Neural cell (in vitro differentiated cells): ENCODE measurements around the gene SKA2. TPM values are rescaled to one million over a fixed set of nuclear protein-coding genes. Genes with fewer than 3 reads are reported as not detected.

ENCODE experiments used
- H2AFZ ChIP-seq: fragments of 200-600, 300-800 bp; sonication (generic), shearing (Covaris generic); 2 replicates; pipeline ENCODE4 v1.6.0; 2014; ENCODE audit warnings: low read depth, mild to moderate bottlenecking, antibody characterized with exemption, low read length, moderate library complexity
- H3F3A ChIP-seq: fragments of 200-600 bp; shearing (Covaris generic); 2 replicates; pipeline ENCODE4 v1.6.1; 2016; ENCODE audit warnings: mild to moderate bottlenecking, moderate library complexity, mixed read lengths, antibody characterized with exemption, low read length; ENCODE audit not compliant: insufficient read depth, poor library complexity, severe bottlenecking
- H3K27ac ChIP-seq: fragments of 200-600, 300-800 bp; sonication (generic), shearing (Covaris generic); 2 replicates; pipeline ENCODE4 v1.5.1; 2014; ENCODE audit warnings: mild to moderate bottlenecking, low read length, moderate library complexity
- H3K27me3 ChIP-seq: fragments of 300-800, 200-600 bp; sonication (generic), shearing (Covaris generic); 2 replicates; pipeline ENCODE4 v1.6.0; 2014; ENCODE audit warnings: mild to moderate bottlenecking, low read depth, low read length, moderate library complexity; ENCODE audit not compliant: insufficient read depth
- H3K36me3 ChIP-seq: fragments of 300-800, 200-600 bp; sonication (generic), shearing (Covaris generic); 2 replicates; pipeline ENCODE4 v1.5.1; 2014; ENCODE audit warnings: mild to moderate bottlenecking, antibody characterized with exemption, low read length, moderate library complexity; ENCODE audit not compliant: insufficient read depth
- H3K4me2 ChIP-seq: fragments of 300-800, 200-600 bp; sonication (generic), shearing (Covaris generic); 2 replicates; pipeline ENCODE4 v1.6.0; 2014; ENCODE audit warnings: mild to moderate bottlenecking, low read length
- H3K4me3 ChIP-seq: fragments of 300-800, 200-600 bp; sonication (generic), shearing (Covaris generic); 2 replicates; pipeline ENCODE4 v1.5.1; 2014; ENCODE audit warnings: mild to moderate bottlenecking, low read length, moderate library complexity
- H3K79me2 ChIP-seq: fragments of 200-600 bp; shearing (Covaris generic); replicated peaks from 2 replicates; pipeline ENCODE4 v1.6.0; 2014; ENCODE audit warnings: mild to moderate bottlenecking, low read length, moderate library complexity; ENCODE audit not compliant: insufficient read depth
- H3K9ac ChIP-seq: fragments of 300-800, 200-600 bp; sonication (generic), shearing (Covaris generic); 2 replicates; pipeline ENCODE4 v1.6.1; 2016; ENCODE audit warnings: mild to moderate bottlenecking, low read length, mixed read lengths
- H3K9me2 ChIP-seq: fragments of 200-600 bp; shearing (Covaris generic); 2 replicates; pipeline ENCODE4 v1.6.1; 2016; ENCODE audit warnings: mild to moderate bottlenecking, low read length, mixed read lengths; ENCODE audit not compliant: insufficient read depth
- H3K9me3 ChIP-seq: fragments of 200-600, 300-800 bp; sonication (generic), shearing (Covaris generic); 2 replicates; pipeline ENCODE4 v1.6.1; 2016; ENCODE audit warnings: mild to moderate bottlenecking, mixed run types, low read length, moderate library complexity, mixed read lengths
- H4K20me1 ChIP-seq: fragments of 200-600 bp; shearing (Covaris generic); 2 replicates; pipeline ENCODE4 v1.6.1; 2016; ENCODE audit warnings: mild to moderate bottlenecking, mixed run types; ENCODE audit not compliant: insufficient read depth
- CTCF ChIP-seq: fragments of 450-650 bp; IDR thresholded peaks from 2 replicates; pipeline ENCODE4 v1.5.1; 2014; ENCODE audit warnings: antibody characterized with exemption, mild to moderate bottlenecking, moderate library complexity; ENCODE audit not compliant: poor library complexity, severe bottlenecking
- EP300 ChIP-seq: fragments of 450-650 bp; conservative IDR thresholded peaks from 2 replicates; pipeline ENCODE4 v1.6.1; 2014; ENCODE audit warnings: antibody characterized with exemption, mild to moderate bottlenecking, moderate library complexity; ENCODE audit not compliant: poor library complexity, severe bottlenecking
- EZH2 ChIP-seq: fragments of 200-600, 300-800 bp; shearing (Covaris generic), sonication (generic); IDR thresholded peaks from 2 replicates; pipeline ENCODE4 v1.6.1; 2014; ENCODE audit warnings: antibody characterized with exemption, low read length, borderline replicate concordance, mild to moderate bottlenecking; ENCODE audit not compliant: insufficient read depth, poor library complexity, severe bottlenecking
- MXI1 ChIP-seq: fragments of 450-650 bp; conservative IDR thresholded peaks from 2 replicates; pipeline ENCODE4 v1.6.1; 2014; ENCODE audit warnings: antibody characterized with exemption, mild to moderate bottlenecking; ENCODE audit not compliant: poor library complexity, severe bottlenecking
- POLR2AphosphoS5 ChIP-seq: IDR thresholded peaks from 2 replicates; pipeline ENCODE4 v1.6.1; 2012
- RAD21 ChIP-seq: fragments of 450-650 bp; conservative IDR thresholded peaks from 2 replicates; pipeline ENCODE4 v1.6.1; 2014; ENCODE audit warnings: antibody characterized with exemption, mild to moderate bottlenecking, moderate library complexity
- SMC3 ChIP-seq: fragments of 450-650 bp; conservative IDR thresholded peaks from 2 replicates; pipeline ENCODE4 v1.6.1; 2014; ENCODE audit warnings: antibody characterized with exemption, mild to moderate bottlenecking, moderate library complexity; ENCODE audit not compliant: poor library complexity
- TAF1 ChIP-seq: IDR thresholded peaks from 2 replicates; pipeline ENCODE4 v1.6.1; 2012; ENCODE audit warnings: low read depth
- polyA plus RNA-seq: library from polyadenylated mRNA; depleted of rRNA; stranded (reverse); fragments of >200 nt; gene quantifications from 2 replicates; pipeline ENCODE4 v1.2.3, GENCODE V29; 2014
- TF ChIP-seq, protein P1 (sequence below): IDR thresholded peaks from 2 replicates; pipeline ENCODE4 v1.6.1; 2012; ENCODE audit warnings: borderline replicate concordance

Gene SKA2
- polyA plus RNA-seq, 1 donor from 2014 or later = 336 TPM

DNA sequence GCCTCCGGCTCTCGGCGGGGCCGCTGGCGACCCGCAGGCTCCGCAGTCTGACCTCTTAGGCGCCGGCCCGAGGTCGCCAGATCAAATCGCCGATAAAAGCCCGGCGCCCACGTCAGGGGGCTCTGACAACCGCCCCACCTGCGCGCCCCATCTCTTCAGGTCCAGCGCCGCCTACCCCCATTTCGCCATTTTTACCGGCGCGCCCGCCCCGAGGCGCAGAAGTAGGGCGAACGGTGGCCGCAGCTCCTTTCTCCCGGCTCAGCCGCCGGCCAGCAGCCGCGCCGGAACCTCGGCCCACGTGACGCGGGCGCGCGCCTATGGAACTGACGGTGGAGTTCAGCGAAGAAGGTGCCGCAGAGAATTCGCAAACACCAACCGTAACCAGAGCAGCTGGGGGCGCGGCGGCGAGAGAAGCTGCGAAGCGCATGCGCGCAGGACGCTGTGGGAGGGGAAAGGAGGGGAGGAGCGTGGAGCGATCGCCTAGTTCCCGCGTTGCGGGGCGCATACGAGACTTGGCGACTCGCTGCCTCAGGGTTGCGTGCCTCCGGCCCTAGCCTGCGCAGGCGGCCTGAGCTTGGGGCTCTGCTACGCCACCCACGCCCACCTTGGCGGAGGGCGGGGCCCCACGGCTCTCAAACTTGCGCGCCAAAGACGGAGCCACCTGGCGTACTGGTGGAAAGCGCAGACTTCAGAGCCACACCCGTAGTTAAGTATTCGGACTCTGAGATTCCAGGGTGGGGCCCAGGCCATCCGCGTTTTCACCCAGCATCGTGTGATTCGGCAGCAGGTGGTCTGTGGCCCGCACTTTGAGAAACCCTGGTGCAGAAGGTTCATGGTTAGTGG lies 48.3 kb downstream of the SKA2 start, which contains the start of gene TRIM37:
Gene TRIM37, minus strand, starts transcription at position 418 of the 843 bp plus-strand sequence. CDS start 419 bp downstream, outside the sequence.
- Histone ChIP-seq H3K79me2 (peaks cover 21% of the 10 kb centered on the region), H3K9me2 (no peaks in the 10 kb centered on the region)
- TF ChIP-seq, protein P1, sequence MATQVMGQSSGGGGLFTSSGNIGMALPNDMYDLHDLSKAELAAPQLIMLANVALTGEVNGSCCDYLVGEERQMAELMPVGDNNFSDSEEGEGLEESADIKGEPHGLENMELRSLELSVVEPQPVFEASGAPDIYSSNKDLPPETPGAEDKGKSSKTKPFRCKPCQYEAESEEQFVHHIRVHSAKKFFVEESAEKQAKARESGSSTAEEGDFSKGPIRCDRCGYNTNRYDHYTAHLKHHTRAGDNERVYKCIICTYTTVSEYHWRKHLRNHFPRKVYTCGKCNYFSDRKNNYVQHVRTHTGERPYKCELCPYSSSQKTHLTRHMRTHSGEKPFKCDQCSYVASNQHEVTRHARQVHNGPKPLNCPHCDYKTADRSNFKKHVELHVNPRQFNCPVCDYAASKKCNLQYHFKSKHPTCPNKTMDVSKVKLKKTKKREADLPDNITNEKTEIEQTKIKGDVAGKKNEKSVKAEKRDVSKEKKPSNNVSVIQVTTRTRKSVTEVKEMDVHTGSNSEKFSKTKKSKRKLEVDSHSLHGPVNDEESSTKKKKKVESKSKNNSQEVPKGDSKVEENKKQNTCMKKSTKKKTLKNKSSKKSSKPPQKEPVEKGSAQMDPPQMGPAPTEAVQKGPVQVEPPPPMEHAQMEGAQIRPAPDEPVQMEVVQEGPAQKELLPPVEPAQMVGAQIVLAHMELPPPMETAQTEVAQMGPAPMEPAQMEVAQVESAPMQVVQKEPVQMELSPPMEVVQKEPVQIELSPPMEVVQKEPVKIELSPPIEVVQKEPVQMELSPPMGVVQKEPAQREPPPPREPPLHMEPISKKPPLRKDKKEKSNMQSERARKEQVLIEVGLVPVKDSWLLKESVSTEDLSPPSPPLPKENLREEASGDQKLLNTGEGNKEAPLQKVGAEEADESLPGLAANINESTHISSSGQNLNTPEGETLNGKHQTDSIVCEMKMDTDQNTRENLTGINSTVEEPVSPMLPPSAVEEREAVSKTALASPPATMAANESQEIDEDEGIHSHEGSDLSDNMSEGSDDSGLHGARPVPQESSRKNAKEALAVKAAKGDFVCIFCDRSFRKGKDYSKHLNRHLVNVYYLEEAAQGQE = peak; percentile 37
- TF ChIP-seq SMC3 = peak; percentile 9
- TF ChIP-seq EP300 = peak; percentile 10
- peak; percentile 53 for TF ChIP-seq TAF1
- TF ChIP-seq EZH2 = no peak
- peak; percentile 49 for TF ChIP-seq CTCF
- peak; percentile 83 for TF ChIP-seq POLR2AphosphoS5
- peak; percentile 100 for TF ChIP-seq MXI1
- TF ChIP-seq RAD21 = peak; percentile 9

DNA sequence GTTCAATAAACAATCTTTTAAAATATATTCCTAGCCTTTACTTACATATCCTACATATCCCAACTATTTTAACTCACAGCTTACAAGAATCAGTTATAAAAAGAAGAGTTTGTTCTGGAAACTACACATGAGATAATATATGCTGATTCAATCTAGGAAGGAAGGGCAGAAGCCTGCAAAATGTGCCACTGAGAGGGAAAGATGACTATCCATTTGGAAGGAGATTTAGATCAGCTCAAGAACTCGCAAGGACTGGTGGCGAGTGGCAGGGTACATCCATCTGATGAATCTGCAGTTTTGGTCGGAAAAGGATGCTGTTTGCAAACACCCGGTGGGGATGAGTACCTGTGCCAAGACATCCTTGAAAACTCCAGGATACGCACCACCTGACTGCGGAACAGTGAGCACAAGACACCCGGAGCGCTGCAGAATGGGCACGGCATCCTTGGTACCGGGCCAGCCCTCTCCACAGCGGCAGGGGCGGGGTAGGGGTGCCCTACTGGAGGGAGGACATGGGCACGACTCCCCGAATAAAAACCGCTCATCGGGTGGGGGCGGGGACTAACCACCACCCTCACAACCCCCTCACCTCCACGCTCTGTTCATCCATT lies 49.0 kb downstream of the SKA2 start:
- no peak for TF ChIP-seq EZH2
- no peak for TF ChIP-seq TAF1
- TF ChIP-seq POLR2AphosphoS5 = no peak
- no peak for TF ChIP-seq MXI1
- TF ChIP-seq RAD21 = no peak
- TF ChIP-seq EP300 = no peak
- TF ChIP-seq SMC3 = no peak
- TF ChIP-seq, protein P1 = no peak
- no peak for TF ChIP-seq CTCF
- peak overlapping the region; percentile 88 for H3K9ac ChIP-seq
- no peaks in the 10 kb centered on the region for H3K9me2 ChIP-seq
- H3K27ac ChIP-seq = peak overlapping the region; percentile 79
- peaks cover 21% of the 10 kb centered on the region for H3K79me2 ChIP-seq
- H3K4me3 ChIP-seq = peak overlapping the region; percentile 94
- H3K9me3 ChIP-seq = no peaks in the 10 kb centered on the region
- peaks cover 6% of the 10 kb centered on the region for H3F3A ChIP-seq
- no peaks in the 10 kb centered on the region for H4K20me1 ChIP-seq
- H2AFZ ChIP-seq = peak overlapping the region; percentile 41
- H3K27me3 ChIP-seq = no peaks in the 10 kb centered on the region
- no peaks in the 10 kb centered on the region for H3K36me3 ChIP-seq
- peak overlapping the region; percentile 94 for H3K4me2 ChIP-seq

More for the DNA sequence above, 48.3 kb downstream of the SKA2 start, which contains the start of gene TRIM37:
- Histone ChIP-seq H3K27me3 (no peaks in the 10 kb centered on the region), H3K36me3 (no peaks in the 10 kb centered on the region), H4K20me1 (no peaks in the 10 kb centered on the region), H3K9ac (peak within 1 kb of the TSS; percentile 88), H3F3A (peaks cover 6% of the 10 kb centered on the region), H3K9me3 (no peaks in the 10 kb centered on the region), H3K4me3 (peak within 1 kb of the TSS; percentile 94), H3K4me2 (peak within 1 kb of the TSS; percentile 94), H2AFZ (peak within 1 kb of the TSS; percentile 41), H3K27ac (peak within 1 kb of the TSS; percentile 79)
